WTC11 (cell line): ENCODE results near the gene RFESD.

Experiments used
- ETV6 ChIP-seq: sonication (generic); formaldehyde crosslinking; IDR thresholded peaks from 2 replicates; pipeline ENCODE4 v1.8.1; 2022; ENCODE audit warnings: mild to moderate bottlenecking, missing genetic modification reagents
- GTF2I ChIP-seq: fragments of 250-450 bp; sonication (Bioruptor Pico); conservative IDR thresholded peaks from 2 replicates; pipeline ENCODE4 v1.4.0; 2021; ENCODE audit warnings: mild to moderate bottlenecking
- SP1 ChIP-seq: sonication (generic); formaldehyde crosslinking; conservative IDR thresholded peaks from 2 replicates; pipeline ENCODE4 v1.8.1; 2022; ENCODE audit warnings: missing genetic modification reagents
- TCF7 ChIP-seq: sonication (generic); formaldehyde crosslinking; IDR thresholded peaks from 2 replicates; pipeline ENCODE4 v1.8.0; 2022; ENCODE audit warnings: mild to moderate bottlenecking, low read depth, missing genetic modification reagents, moderate library complexity
- TP53 ChIP-seq: sonication (generic); formaldehyde crosslinking; IDR thresholded peaks from 2 replicates; pipeline ENCODE4 v1.8.1; 2023; ENCODE audit warnings: mild to moderate bottlenecking, missing genetic modification reagents
- ZNF138 ChIP-seq: sonication (generic); formaldehyde crosslinking; conservative IDR thresholded peaks from 2 replicates; pipeline ENCODE4 v1.8.1; 2022; ENCODE audit warnings: mild to moderate bottlenecking, moderate library complexity, missing genetic modification reagents
- TF ChIP-seq, protein P1 (sequence below): fragments of 200-600 bp; IDR thresholded peaks from 2 replicates; pipeline ENCODE4 v1.8.0; 2022; ENCODE audit warnings: antibody characterized with exemption
- TF ChIP-seq, protein P2 (sequence below): fragments of 250-450 bp; sonication (Bioruptor Pico); IDR thresholded peaks from 2 replicates; pipeline ENCODE4 v1.8.0; 2021; ENCODE audit warnings: mild to moderate bottlenecking
- TF ChIP-seq, protein P3 (sequence below): sonication (generic); formaldehyde crosslinking; IDR thresholded peaks from 2 replicates; pipeline ENCODE4 v1.8.1; 2023; ENCODE audit warnings: mild to moderate bottlenecking, missing genetic modification reagents, moderate library complexity
- TF ChIP-seq, protein P4 (sequence below): sonication (generic); formaldehyde crosslinking; IDR thresholded peaks from 2 replicates; pipeline ENCODE4 v1.8.0; 2023; ENCODE audit warnings: missing genetic modification reagents, mild to moderate bottlenecking, borderline replicate concordance

- no peak for TF ChIP-seq ETV6 (CRISPR knock-in tag)
- TF ChIP-seq, protein P1, sequence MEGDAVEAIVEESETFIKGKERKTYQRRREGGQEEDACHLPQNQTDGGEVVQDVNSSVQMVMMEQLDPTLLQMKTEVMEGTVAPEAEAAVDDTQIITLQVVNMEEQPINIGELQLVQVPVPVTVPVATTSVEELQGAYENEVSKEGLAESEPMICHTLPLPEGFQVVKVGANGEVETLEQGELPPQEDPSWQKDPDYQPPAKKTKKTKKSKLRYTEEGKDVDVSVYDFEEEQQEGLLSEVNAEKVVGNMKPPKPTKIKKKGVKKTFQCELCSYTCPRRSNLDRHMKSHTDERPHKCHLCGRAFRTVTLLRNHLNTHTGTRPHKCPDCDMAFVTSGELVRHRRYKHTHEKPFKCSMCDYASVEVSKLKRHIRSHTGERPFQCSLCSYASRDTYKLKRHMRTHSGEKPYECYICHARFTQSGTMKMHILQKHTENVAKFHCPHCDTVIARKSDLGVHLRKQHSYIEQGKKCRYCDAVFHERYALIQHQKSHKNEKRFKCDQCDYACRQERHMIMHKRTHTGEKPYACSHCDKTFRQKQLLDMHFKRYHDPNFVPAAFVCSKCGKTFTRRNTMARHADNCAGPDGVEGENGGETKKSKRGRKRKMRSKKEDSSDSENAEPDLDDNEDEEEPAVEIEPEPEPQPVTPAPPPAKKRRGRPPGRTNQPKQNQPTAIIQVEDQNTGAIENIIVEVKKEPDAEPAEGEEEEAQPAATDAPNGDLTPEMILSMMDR = no peak
- TF ChIP-seq TP53 = no peak
- TF ChIP-seq GTF2I (CRISPR knock-in tag) = no peak
- TF ChIP-seq, protein P2, sequence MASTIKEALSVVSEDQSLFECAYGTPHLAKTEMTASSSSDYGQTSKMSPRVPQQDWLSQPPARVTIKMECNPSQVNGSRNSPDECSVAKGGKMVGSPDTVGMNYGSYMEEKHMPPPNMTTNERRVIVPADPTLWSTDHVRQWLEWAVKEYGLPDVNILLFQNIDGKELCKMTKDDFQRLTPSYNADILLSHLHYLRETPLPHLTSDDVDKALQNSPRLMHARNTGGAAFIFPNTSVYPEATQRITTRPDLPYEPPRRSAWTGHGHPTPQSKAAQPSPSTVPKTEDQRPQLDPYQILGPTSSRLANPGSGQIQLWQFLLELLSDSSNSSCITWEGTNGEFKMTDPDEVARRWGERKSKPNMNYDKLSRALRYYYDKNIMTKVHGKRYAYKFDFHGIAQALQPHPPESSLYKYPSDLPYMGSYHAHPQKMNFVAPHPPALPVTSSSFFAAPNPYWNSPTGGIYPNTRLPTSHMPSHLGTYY = no peak
- no peak for TF ChIP-seq SP1 (CRISPR knock-in tag)
- TF ChIP-seq ZNF138 (CRISPR knock-in tag) = no peak
- no peak for TF ChIP-seq TCF7 (CRISPR knock-in tag)
- TF ChIP-seq, protein P3, sequence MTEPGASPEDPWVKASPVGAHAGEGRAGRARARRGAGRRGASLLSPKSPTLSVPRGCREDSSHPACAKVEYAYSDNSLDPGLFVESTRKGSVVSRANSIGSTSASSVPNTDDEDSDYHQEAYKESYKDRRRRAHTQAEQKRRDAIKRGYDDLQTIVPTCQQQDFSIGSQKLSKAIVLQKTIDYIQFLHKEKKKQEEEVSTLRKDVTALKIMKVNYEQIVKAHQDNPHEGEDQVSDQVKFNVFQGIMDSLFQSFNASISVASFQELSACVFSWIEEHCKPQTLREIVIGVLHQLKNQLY (CRISPR knock-in tag) = no peak
- TF ChIP-seq, protein P4, sequence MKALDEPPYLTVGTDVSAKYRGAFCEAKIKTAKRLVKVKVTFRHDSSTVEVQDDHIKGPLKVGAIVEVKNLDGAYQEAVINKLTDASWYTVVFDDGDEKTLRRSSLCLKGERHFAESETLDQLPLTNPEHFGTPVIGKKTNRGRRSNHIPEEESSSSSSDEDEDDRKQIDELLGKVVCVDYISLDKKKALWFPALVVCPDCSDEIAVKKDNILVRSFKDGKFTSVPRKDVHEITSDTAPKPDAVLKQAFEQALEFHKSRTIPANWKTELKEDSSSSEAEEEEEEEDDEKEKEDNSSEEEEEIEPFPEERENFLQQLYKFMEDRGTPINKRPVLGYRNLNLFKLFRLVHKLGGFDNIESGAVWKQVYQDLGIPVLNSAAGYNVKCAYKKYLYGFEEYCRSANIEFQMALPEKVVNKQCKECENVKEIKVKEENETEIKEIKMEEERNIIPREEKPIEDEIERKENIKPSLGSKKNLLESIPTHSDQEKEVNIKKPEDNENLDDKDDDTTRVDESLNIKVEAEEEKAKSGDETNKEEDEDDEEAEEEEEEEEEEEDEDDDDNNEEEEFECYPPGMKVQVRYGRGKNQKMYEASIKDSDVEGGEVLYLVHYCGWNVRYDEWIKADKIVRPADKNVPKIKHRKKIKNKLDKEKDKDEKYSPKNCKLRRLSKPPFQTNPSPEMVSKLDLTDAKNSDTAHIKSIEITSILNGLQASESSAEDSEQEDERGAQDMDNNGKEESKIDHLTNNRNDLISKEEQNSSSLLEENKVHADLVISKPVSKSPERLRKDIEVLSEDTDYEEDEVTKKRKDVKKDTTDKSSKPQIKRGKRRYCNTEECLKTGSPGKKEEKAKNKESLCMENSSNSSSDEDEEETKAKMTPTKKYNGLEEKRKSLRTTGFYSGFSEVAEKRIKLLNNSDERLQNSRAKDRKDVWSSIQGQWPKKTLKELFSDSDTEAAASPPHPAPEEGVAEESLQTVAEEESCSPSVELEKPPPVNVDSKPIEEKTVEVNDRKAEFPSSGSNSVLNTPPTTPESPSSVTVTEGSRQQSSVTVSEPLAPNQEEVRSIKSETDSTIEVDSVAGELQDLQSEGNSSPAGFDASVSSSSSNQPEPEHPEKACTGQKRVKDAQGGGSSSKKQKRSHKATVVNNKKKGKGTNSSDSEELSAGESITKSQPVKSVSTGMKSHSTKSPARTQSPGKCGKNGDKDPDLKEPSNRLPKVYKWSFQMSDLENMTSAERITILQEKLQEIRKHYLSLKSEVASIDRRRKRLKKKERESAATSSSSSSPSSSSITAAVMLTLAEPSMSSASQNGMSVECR (CRISPR knock-in tag) = no peak
Measured at GRCh38 chr5:95609711-95610110, 36.9 kb upstream of the RFESD start.
